ENCODE measurements around the gene CEP104. TPM values are rescaled to one million over a fixed set of nuclear protein-coding genes. Genes with fewer than 3 reads are reported as not detected.

The CEP104 gene
- total and polyA plus RNA-seq, 9 of the 15 experiments (the other 6 are each of a cell fraction or from before 2014, with no cell fraction given): 11.2 to 63.4 (median 42.6) TPM

GRCh38 chr1:3796215-3797061 is 60.6 kb downstream of the CEP104 start, which contains the start of gene LRRC47 (continued):
- no peak; a peak in 1 of 4 replicates for TF ChIP-seq ZNF318 (IDR thresholded peaks at IDR 0.05; ENCODE audit: borderline replicate concordance in 1 of 2, low read depth in 1 of 2)
- TF ChIP-seq SOX6 (IDR thresholded peaks at IDR 0.05): peak; percentile 55; the same call in 1 of the 2 replicates
- TF ChIP-seq, protein P1, sequence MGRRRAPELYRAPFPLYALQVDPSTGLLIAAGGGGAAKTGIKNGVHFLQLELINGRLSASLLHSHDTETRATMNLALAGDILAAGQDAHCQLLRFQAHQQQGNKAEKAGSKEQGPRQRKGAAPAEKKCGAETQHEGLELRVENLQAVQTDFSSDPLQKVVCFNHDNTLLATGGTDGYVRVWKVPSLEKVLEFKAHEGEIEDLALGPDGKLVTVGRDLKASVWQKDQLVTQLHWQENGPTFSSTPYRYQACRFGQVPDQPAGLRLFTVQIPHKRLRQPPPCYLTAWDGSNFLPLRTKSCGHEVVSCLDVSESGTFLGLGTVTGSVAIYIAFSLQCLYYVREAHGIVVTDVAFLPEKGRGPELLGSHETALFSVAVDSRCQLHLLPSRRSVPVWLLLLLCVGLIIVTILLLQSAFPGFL (CRISPR knock-in tag; IDR thresholded peaks at IDR 0.05): 0 out of 2 replicates have a peak, but pooled peaks have one; percentile 54
- TF ChIP-seq ZNF57 (CRISPR knock-in tag; IDR thresholded peaks at IDR 0.05): no peak
- peak; percentile 73; the same call in 1 of the 2 replicates for TF ChIP-seq GTF2E2 (tag; IDR thresholded peaks at IDR 0.05)
- TF ChIP-seq, protein P2, sequence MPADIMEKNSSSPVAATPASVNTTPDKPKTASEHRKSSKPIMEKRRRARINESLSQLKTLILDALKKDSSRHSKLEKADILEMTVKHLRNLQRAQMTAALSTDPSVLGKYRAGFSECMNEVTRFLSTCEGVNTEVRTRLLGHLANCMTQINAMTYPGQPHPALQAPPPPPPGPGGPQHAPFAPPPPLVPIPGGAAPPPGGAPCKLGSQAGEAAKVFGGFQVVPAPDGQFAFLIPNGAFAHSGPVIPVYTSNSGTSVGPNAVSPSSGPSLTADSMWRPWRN (IDR thresholded peaks at IDR 0.05; ENCODE audit: low read depth): peak; percentile 42; the same call in 1 of the 2 replicates
- TF ChIP-seq ZC3H11A (IDR thresholded peaks at IDR 0.05; ENCODE audit: low read depth, low read length): no peak
- TF ChIP-seq ZNF507 (tag; conservative IDR thresholded peaks at IDR 0.05): no peak
- TF ChIP-seq NR2C2 (CRISPR knock-in tag; IDR thresholded peaks at IDR 0.05): peak; percentile 96
- peak; percentile 100 for TF ChIP-seq NR2C2 (tag; IDR thresholded peaks at IDR 0.05)
- TF ChIP-seq CBFA2T3 (IDR thresholded peaks at IDR 0.05): no peak
- peak; percentile 86 for TF ChIP-seq ETV5 (CRISPR knock-in tag; IDR thresholded peaks at IDR 0.05; ENCODE audit: low read depth)
- peak; percentile 99 for TF ChIP-seq GABPA (tag; conservative IDR thresholded peaks at IDR 0.05; ENCODE audit: low read depth)
